ENCODE data around the gene EHHADH.

Gene EHHADH

GRCh38 chr3:185270262-185270955, 16.6 kb upstream of the EHHADH start (continued):
- peak; percentile 40; the same call in 1 of the 2 replicates for TF ChIP-seq ZNF660 (tag by site-specific recombination; IDR thresholded peaks at IDR 0.05)
- TF ChIP-seq KLF17 (tag by site-specific recombination; IDR thresholded peaks at IDR 0.05): no peak
- TF ChIP-seq ZNF624 (tag by site-specific recombination; IDR thresholded peaks at IDR 0.05): no peak
- TF ChIP-seq ZNF654 (tag by site-specific recombination; IDR thresholded peaks at IDR 0.05; ENCODE audit: low read depth): peak; percentile 64
- no peak for TF ChIP-seq REPIN1 (tag by site-specific recombination; IDR thresholded peaks at IDR 0.05; ENCODE audit: low read depth)
- no peak for TF ChIP-seq ZNF561 (tag by site-specific recombination; IDR thresholded peaks at IDR 0.05; ENCODE audit: borderline replicate concordance)
- TF ChIP-seq HOXA7 (CRISPR knock-in tag; IDR thresholded peaks at IDR 0.05; ENCODE audit: borderline replicate concordance): no peak
- TF ChIP-seq ZNF416 (tag by site-specific recombination; IDR thresholded peaks at IDR 0.05): no peak
- TF ChIP-seq ZBTB7A (tag by site-specific recombination; IDR thresholded peaks at IDR 0.05; ENCODE audit: low read depth): no peak
- TF ChIP-seq ZNF501 (tag by site-specific recombination; IDR thresholded peaks at IDR 0.05): no peak
- no peak for TF ChIP-seq ZNF510 (tag by site-specific recombination; IDR thresholded peaks at IDR 0.05; ENCODE audit: insufficient replicate concordance)
- TF ChIP-seq ZBTB17 (tag by site-specific recombination; IDR thresholded peaks at IDR 0.05): peak; percentile 85
- TF ChIP-seq ZNF560 (tag by site-specific recombination; IDR thresholded peaks at IDR 0.05; ENCODE audit: borderline replicate concordance): no peak
- TF ChIP-seq OVOL3 (tag by site-specific recombination; IDR thresholded peaks at IDR 0.05): no peak
- TF ChIP-seq ZNF837 (tag by site-specific recombination; IDR thresholded peaks at IDR 0.05): no peak
- no peak for TF ChIP-seq ZNF558 (tag by site-specific recombination; IDR thresholded peaks at IDR 0.05)

- Histone ChIP-seq H3K36me3 (ENCODE audit: control insufficient read depth in 2 of 2, insufficient read depth in 1 of 2, low read length in 2 of 2) (no peaks in the 10 kb centered on the region), H3K4me1 (ENCODE audit: control insufficient read depth, insufficient read depth, low read length) (no peaks in the 10 kb centered on the region), H3K27ac (ENCODE audit: extremely low read depth, low read depth, low read length) (no peak overlapping the region), H3K4me3 (ENCODE audit: low read depth, low read length) (no peak overlapping the region), H3K9me3 (ENCODE audit: control insufficient read depth, insufficient read depth, low read depth, low read length) (no peaks in the 10 kb centered on the region)
- ChIA-PET CTCF (interaction anchor here (1.2 to 1.5 kb wide), 2 partner anchors 10 to 92 kb away, joined by 3 to 5 read pairs; no protein-coding TSS in a partner anchor), POLR2A (no interaction called here)
- TF ChIP-seq SP7 (tag by site-specific recombination; IDR thresholded peaks at IDR 0.05) (no peak), ZBTB26 (tag by site-specific recombination; optimal IDR thresholded peaks at IDR 0.05) (no peak), ZNF292 (tag by site-specific recombination; IDR thresholded peaks at IDR 0.05; ENCODE audit: borderline replicate concordance, low read depth) (no peak), ZNF692 (tag by site-specific recombination; IDR thresholded peaks at IDR 0.05) (no peak), BCL6B (tag by site-specific recombination; IDR thresholded peaks at IDR 0.05) (no peak), ZNF146 (tag by site-specific recombination; IDR thresholded peaks at IDR 0.05) (no peak), ZNF501 (tag by site-specific recombination; IDR thresholded peaks at IDR 0.05) (no peak), ZNF362 (tag by site-specific recombination; IDR thresholded peaks at IDR 0.05) (no peak), ZNF140 (tag by site-specific recombination; IDR thresholded peaks at IDR 0.05) (no peak), ZNF777 (tag by site-specific recombination; IDR thresholded peaks at IDR 0.05; ENCODE audit: borderline replicate concordance) (no peak), ZNF354C (tag by site-specific recombination; IDR thresholded peaks at IDR 0.05; ENCODE audit: borderline replicate concordance, low read depth) (no peak), ZNF211 (tag by site-specific recombination; IDR thresholded peaks at IDR 0.05; ENCODE audit: low read depth) (no peak), KLF7 (tag by site-specific recombination; IDR thresholded peaks at IDR 0.05; ENCODE audit: borderline replicate concordance) (no peak)
Measured at GRCh38 chr3:185268194-185268962, 14.5 kb upstream of the EHHADH start.
